GM12878 (cell line): Measurements from ENCODE around the gene SAMD4A. TPM values are rescaled to one million over a fixed set of nuclear protein-coding genes. Genes with fewer than 3 reads are reported as not detected.

Source experiments
- ATF3 ChIP-seq: IDR thresholded peaks from 2 replicates; pipeline ENCODE4 v1.6.1; 2011; ENCODE audit warnings: low read depth, mild to moderate bottlenecking, low read length, moderate library complexity, borderline replicate concordance; ENCODE audit errors: extremely low read depth
- CBX5 ChIP-seq: sonication (generic); IDR thresholded peaks from 2 replicates; pipeline ENCODE4 v1.6.1; 2016; ENCODE audit warnings: low read depth, moderate library complexity, mild to moderate bottlenecking, inconsistent platforms
- CEBPB ChIP-seq, 2 experiments: fragments of 150-350 bp in 1 of 2; IDR thresholded peaks; 2 replicates each; pipeline ENCODE4 v1.6.1; 2012 to 2014; ENCODE audit warnings: low read depth in 2 of 2, low read length in 2 of 2, borderline replicate concordance in 1 of 2, inconsistent platforms in 1 of 2
- CUX1 ChIP-seq: IDR thresholded peaks from 2 replicates; pipeline ENCODE4 v1.6.1; 2012; ENCODE audit warnings: improper control_type of control experiment, low read depth, low read length; ENCODE audit not compliant: insufficient replicate concordance
- EED ChIP-seq: sonication (generic); IDR thresholded peaks from 2 replicates; pipeline ENCODE4 v1.6.1; 2016; ENCODE audit warnings: antibody characterized with exemption, low read depth
- FOS ChIP-seq: IDR thresholded peaks from 3 replicates; pipeline ENCODE4 v1.6.1; 2011; ENCODE audit warnings: borderline replicate concordance; ENCODE audit not compliant: insufficient read length; ENCODE audit errors: extremely low read depth
- FOXK2 ChIP-seq: fragments of 450-650 bp; IDR thresholded peaks from 2 replicates; pipeline ENCODE4 v1.6.1; 2017; ENCODE audit warnings: mild to moderate bottlenecking, moderate library complexity
- GABPA ChIP-seq: IDR thresholded peaks from 2 replicates; pipeline ENCODE4 v1.6.1; 2014; ENCODE audit warnings: antibody characterized with exemption, low read depth, mild to moderate bottlenecking, inconsistent platforms
- HSF1 ChIP-seq: fragments of 150-350 bp; IDR thresholded peaks from 2 replicates; pipeline ENCODE4 v1.6.1; 2014; ENCODE audit warnings: mild to moderate bottlenecking, low read depth, low read length
- JUNB ChIP-seq: IDR thresholded peaks from 2 replicates; pipeline ENCODE4 v1.6.1; 2016; ENCODE audit warnings: antibody characterized with exemption, mild to moderate bottlenecking
- KLF5 ChIP-seq: fragments of 450-650 bp; IDR thresholded peaks from 2 replicates; pipeline ENCODE4 v1.6.1; 2014; ENCODE audit warnings: mild to moderate bottlenecking; ENCODE audit not compliant: partially characterized antibody
- MEF2A ChIP-seq: IDR thresholded peaks from 2 replicates; pipeline ENCODE4 v1.6.1; 2011; ENCODE audit warnings: low read depth, mild to moderate bottlenecking, low read length, moderate library complexity; ENCODE audit not compliant: insufficient read depth
- MTA3 ChIP-seq: IDR thresholded peaks from 2 replicates; pipeline ENCODE4 v1.6.1; 2012; ENCODE audit warnings: low read length, inconsistent platforms, borderline replicate concordance
- NFYA ChIP-seq: IDR thresholded peaks from 2 replicates; pipeline ENCODE4 v1.6.1; 2011; ENCODE audit warnings: low read depth, mild to moderate bottlenecking, low read length, improper control_type of control experiment, borderline replicate concordance
- RB1 ChIP-seq: fragments of 450-650 bp; formaldehyde crosslinking; IDR thresholded peaks from 2 replicates; pipeline ENCODE4 v1.6.1; 2017; ENCODE audit warnings: mild to moderate bottlenecking, borderline replicate concordance
- SPI1 ChIP-seq: IDR thresholded peaks from 2 replicates; pipeline ENCODE4 v1.6.1; 2011; ENCODE audit warnings: low read depth, mild to moderate bottlenecking, low read length, moderate library complexity, borderline replicate concordance; ENCODE audit not compliant: insufficient read depth
- ZNF687 ChIP-seq: fragments of 450-650 bp; IDR thresholded peaks from 2 replicates; pipeline ENCODE4 v1.6.1; 2017; ENCODE audit warnings: mild to moderate bottlenecking, moderate library complexity
- polyA plus RNA-seq, 11 experiments: library from polyadenylated mRNA; depleted of rRNA in 4 of 11; unstranded in 6 of 11; stranded (reverse) in 5 of 11; fragments of >200 nt; fragmentation: Nextera tagmentation in 4 of 11; fragmentation: Illumina TruSeq in 1 of 11; extraction: Ambion mirVana in 4 of 11; extraction: Trizol in 1 of 11; gene quantifications; 1 replicate in 1 of 11; 2 replicates in 10 of 11; pipeline versions ENCODE4 v1.2.1 to v1.2.3, GENCODE V29; 2011 to 2016; ENCODE audit warnings: inconsistent platforms in 2 of 11, missing spikeins in 2 of 11, low read depth in 1 of 11
- total RNA-seq, 4 experiments: library from RNA; depleted of rRNA in 3 of 4; stranded (reverse); fragments of >200 nt in 3 of 4; fragmentation: Illumina TruSeq in 1 of 4; extraction: Trizol in 1 of 4; gene quantifications; 2 replicates each; pipeline versions ENCODE4 v1.2.1 to v1.2.3, GENCODE V29; 2013 to 2021
- TF ChIP-seq, protein P1 (sequence below): fragments of 450-650 bp; IDR thresholded peaks from 2 replicates; pipeline ENCODE4 v1.6.1; 2017; ENCODE audit warnings: low read depth, mild to moderate bottlenecking, moderate library complexity

SAMD4A gene
- total and polyA plus RNA-seq, 10 of the 15 experiments (the other 5 are each of a cell fraction or from before 2014, with no cell fraction given): 0.05 to 0.56 (median 0.31) TPM

- TF ChIP-seq NFYA (no peak), ZNF687 (no peak), FOS (no peak), GABPA (no peak), MTA3 (no peak), CBX5 (0 out of 2 replicates have a peak, but pooled peaks have one; percentile 31), MEF2A (peak; percentile 46; the same call in 1 of the 2 replicates), SPI1 (no peak), JUNB (peak; percentile 89), FOXK2 (no peak), HSF1 (no peak), EED (no peak), ATF3 (no peak), RB1 (no peak), KLF5 (no peak), CEBPB (IDR thresholded peaks at IDR 0.05; ENCODE audit: borderline replicate concordance in 1 of 2, low read depth in 2 of 2, low read length in 2 of 2) (no peak), CUX1 (no peak)
- TF ChIP-seq, protein P1, sequence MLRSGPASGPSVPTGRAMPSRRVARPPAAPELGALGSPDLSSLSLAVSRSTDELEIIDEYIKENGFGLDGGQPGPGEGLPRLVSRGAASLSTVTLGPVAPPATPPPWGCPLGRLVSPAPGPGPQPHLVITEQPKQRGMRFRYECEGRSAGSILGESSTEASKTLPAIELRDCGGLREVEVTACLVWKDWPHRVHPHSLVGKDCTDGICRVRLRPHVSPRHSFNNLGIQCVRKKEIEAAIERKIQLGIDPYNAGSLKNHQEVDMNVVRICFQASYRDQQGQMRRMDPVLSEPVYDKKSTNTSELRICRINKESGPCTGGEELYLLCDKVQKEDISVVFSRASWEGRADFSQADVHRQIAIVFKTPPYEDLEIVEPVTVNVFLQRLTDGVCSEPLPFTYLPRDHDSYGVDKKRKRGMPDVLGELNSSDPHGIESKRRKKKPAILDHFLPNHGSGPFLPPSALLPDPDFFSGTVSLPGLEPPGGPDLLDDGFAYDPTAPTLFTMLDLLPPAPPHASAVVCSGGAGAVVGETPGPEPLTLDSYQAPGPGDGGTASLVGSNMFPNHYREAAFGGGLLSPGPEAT: no peak
Measured at GRCh38 chr14:54709444-54709843, 142.5 kb downstream of the SAMD4A start (continued).
